ENCODE data around the gene PRSS23.

Gene PRSS23

DNA sequence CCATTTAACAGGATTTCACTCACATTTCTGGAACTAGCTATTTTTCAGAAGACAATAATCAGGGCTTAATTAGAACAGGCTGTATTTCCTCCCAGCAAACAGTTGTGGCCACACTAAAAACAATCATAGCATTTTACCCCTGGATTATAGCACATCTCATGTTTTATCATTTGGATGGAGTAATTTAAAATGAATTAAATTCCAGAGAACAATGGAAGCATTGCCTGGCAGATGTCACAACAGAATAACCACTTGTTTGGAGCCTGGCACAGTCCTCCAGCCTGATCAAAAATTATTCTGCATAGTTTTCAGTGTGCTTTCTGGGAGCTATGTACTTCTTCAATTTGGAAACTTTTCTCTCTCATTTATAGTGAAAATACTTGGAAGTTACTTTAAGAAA is 9.2 kb downstream of the PRSS23 start:
- ChIA-PET POLR2A (interaction anchor here (0.8 to 1.8 kb wide), 2 partner anchors 9 to 258 kb away, joined by 3 to 4 read pairs; partner anchors contain the start of gene PRSS23), CTCF (interaction anchor here (1.0 to 1.9 kb wide), 6 partner anchors 15 to 449 kb away, joined by 3 to 5 read pairs (median 3); no protein-coding TSS in a partner anchor)
- no peak overlapping the region for H3K4me3 ChIP-seq (ENCODE audit: low read depth, low read length)
- TF ChIP-seq CTCF (IDR thresholded peaks at IDR 0.05; ENCODE audit: insufficient read depth, low read length, missing control alignments): no peak
- no peak for DNase-seq (ENCODE audit: low read depth, low spot score)

DNA sequence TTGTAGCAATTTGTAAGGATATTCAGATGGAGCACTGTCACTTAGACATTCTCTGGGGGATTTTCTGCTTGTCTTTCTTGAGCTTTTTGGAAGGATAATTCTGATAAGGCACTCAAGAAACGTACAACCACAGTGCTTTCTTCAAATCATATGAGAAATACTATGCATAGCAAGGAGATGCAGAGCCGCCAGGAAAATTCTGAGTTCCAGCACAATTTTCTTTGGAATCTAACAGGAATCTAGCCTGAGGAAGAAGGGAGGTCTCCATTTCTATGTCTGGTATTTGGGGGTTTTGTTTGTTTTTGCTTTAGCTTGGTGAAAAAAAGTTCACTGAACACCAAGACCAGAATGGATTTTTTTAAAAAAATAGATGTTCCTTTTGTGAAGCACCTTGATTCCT is 9.9 kb downstream of the PRSS23 start:
- POLR2A ChIA-PET: interaction anchor here (0.8 to 1.8 kb wide), 2 partner anchors 10 to 259 kb away, joined by 3 to 4 read pairs; partner anchors contain the start of gene PRSS23
- CTCF ChIA-PET: interaction anchor here (1.0 to 3.5 kb wide), 8 partner anchors 11 to 450 kb away, joined by 3 to 24 read pairs (median 4); no protein-coding TSS in a partner anchor
- no peak for DNase-seq (ENCODE audit: low read depth, low spot score)
- no peak overlapping the region for H3K4me3 ChIP-seq (ENCODE audit: low read depth, low read length)
- TF ChIP-seq CTCF (IDR thresholded peaks at IDR 0.05; ENCODE audit: insufficient read depth, low read length, missing control alignments): no peak

- ChIA-PET POLR2A (interaction anchor here (0.6 to 1.2 kb wide), 3 partner anchors 65 to 357 kb away, joined by 3 read pairs; no protein-coding TSS in a partner anchor), CTCF (interaction anchor here (0.6 to 3.5 kb wide), 6 partner anchors 10 to 357 kb away, joined by 3 to 24 read pairs (median 8); partner anchors contain the start of gene PRSS23)
- no peak overlapping the region for H3K4me3 ChIP-seq (ENCODE audit: low read depth, low read length)
- DNase-seq (ENCODE audit: low read depth, low spot score): no peak
- no peak for TF ChIP-seq CTCF (IDR thresholded peaks at IDR 0.05; ENCODE audit: insufficient read depth, low read length, missing control alignments)
Measured at GRCh38 chr11:86811637-86812321, 11.4 kb downstream of the PRSS23 start.

DNA sequence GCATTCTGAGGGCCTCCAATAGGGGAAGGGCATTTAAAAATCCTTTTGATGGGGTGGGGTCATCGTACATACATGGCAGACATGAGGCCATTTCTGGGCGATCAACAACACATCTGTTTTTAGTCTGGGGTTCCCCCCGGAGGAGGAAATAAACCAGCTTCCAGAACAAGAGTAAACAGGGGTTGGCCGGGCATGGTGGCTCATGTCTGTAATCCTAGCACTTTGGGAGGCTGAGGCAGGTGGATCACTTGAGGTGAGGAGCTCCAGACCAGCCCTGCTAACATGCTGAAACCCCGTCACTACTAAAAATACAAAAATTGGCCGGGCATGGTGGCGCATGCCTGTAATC is 12.0 kb downstream of the PRSS23 start:
- no peak for DNase-seq (ENCODE audit: low read depth, low spot score)
- CTCF ChIA-PET: interaction anchor here (1.5 to 3.5 kb wide), 5 partner anchors 10 to 357 kb away, joined by 6 to 24 read pairs (median 9); partner anchors contain the start of gene PRSS23
- no peak overlapping the region for H3K4me3 ChIP-seq (ENCODE audit: low read depth, low read length)
- TF ChIP-seq CTCF (IDR thresholded peaks at IDR 0.05; ENCODE audit: insufficient read depth, low read length, missing control alignments): no peak
- POLR2A ChIA-PET: interaction anchor here (0.6 to 1.2 kb wide), 3 partner anchors 50 to 71 kb away, joined by 3 read pairs; no protein-coding TSS in a partner anchor

GRCh38 chr11:86812981-86813380 is 12.6 kb downstream of the PRSS23 start:
- no peak overlapping the region for H3K4me3 ChIP-seq (ENCODE audit: low read depth, low read length)
- POLR2A ChIA-PET: no interaction called here
- DNase-seq (ENCODE audit: low read depth, low spot score): no peak
- TF ChIP-seq CTCF (IDR thresholded peaks at IDR 0.05; ENCODE audit: insufficient read depth, low read length, missing control alignments): no peak
- CTCF ChIA-PET: interaction anchor here (1.5 to 3.5 kb wide), 5 partner anchors 11 to 358 kb away, joined by 6 to 24 read pairs (median 9); partner anchors contain the start of gene PRSS23

GRCh38 chr11:86814775-86815174 is 14.4 kb downstream of the PRSS23 start:
- peak; percentile 64 for DNase-seq (ENCODE audit: low read depth, low spot score)
- ChIA-PET CTCF (interaction anchor here (0.6 to 1.9 kb wide), 8 partner anchors 14 to 358 kb away, joined by 3 to 7 read pairs (median 4); partner anchors contain the start of gene PRSS23), POLR2A (interaction anchor here (0.6 to 1.0 kb wide), 4 partner anchors 9 to 119 kb away, joined by 3 to 5 read pairs (median 3); no protein-coding TSS in a partner anchor)

More at GRCh38 chr11:86814775-86815174, 14.4 kb downstream of the PRSS23 start:
- H3K4me3 ChIP-seq (ENCODE audit: low read depth, low read length): no peak overlapping the region
- TF ChIP-seq CTCF (IDR thresholded peaks at IDR 0.05; ENCODE audit: insufficient read depth, low read length, missing control alignments): no peak

All from AG04449 (cell line).